GM12878 (cell line): Measurements from ENCODE around the gene AHNAK. TPM values are rescaled to one million over a fixed set of nuclear protein-coding genes. Genes with fewer than 3 reads are reported as not detected.

Source experiments
- BCL3 ChIP-seq: IDR thresholded peaks from 2 replicates; pipeline ENCODE4 v1.6.1; 2011; ENCODE audit warnings: borderline replicate concordance, low read depth, mild to moderate bottlenecking, moderate library complexity, low read length; ENCODE audit not compliant: insufficient read depth, poor library complexity, severe bottlenecking
- CUX1 ChIP-seq: IDR thresholded peaks from 2 replicates; pipeline ENCODE4 v1.6.1; 2012; ENCODE audit warnings: improper control_type of control experiment, low read depth, low read length; ENCODE audit not compliant: insufficient replicate concordance
- IRF4 ChIP-seq: IDR thresholded peaks from 2 replicates; pipeline ENCODE4 v1.6.1; 2011; ENCODE audit warnings: low read depth, low read length
- ZBTB33 ChIP-seq: fragments of 450-650 bp; IDR thresholded peaks from 2 replicates; pipeline ENCODE4 v1.6.1; 2017; ENCODE audit warnings: mild to moderate bottlenecking
- polyA plus RNA-seq, 11 experiments: library from polyadenylated mRNA; depleted of rRNA in 4 of 11; unstranded in 6 of 11; stranded (reverse) in 5 of 11; fragments of >200 nt; fragmentation: Nextera tagmentation in 4 of 11; fragmentation: Illumina TruSeq in 1 of 11; extraction: Ambion mirVana in 4 of 11; extraction: Trizol in 1 of 11; gene quantifications; 1 replicate in 1 of 11; 2 replicates in 10 of 11; pipeline versions ENCODE4 v1.2.1 to v1.2.3, GENCODE V29; 2011 to 2016; ENCODE audit warnings: inconsistent platforms in 2 of 11, missing spikeins in 2 of 11, low read depth in 1 of 11
- total RNA-seq, 4 experiments: library from RNA; depleted of rRNA in 3 of 4; stranded (reverse); fragments of >200 nt in 3 of 4; fragmentation: Illumina TruSeq in 1 of 4; extraction: Trizol in 1 of 4; gene quantifications; 2 replicates each; pipeline versions ENCODE4 v1.2.1 to v1.2.3, GENCODE V29; 2013 to 2021

The AHNAK gene
- total and polyA plus RNA-seq, 10 of the 15 experiments (the other 5 are each of a cell fraction or from before 2014, with no cell fraction given) = 0.76 to 90.3 (median 19.4) TPM

GRCh38 chr11:62390722-62391121 is 155.9 kb downstream of the AHNAK start (continued):
- TF ChIP-seq ZBTB33 (no peak), IRF4 (no peak), BCL3 (no peak), CUX1 (no peak)
